Tibial nerve (tissue), 4 donors: Measurements from ENCODE around the gene SLX1A. TPM values are rescaled to one million over a fixed set of nuclear protein-coding genes. Genes with fewer than 3 reads are reported as not detected.
A peak's percentile ranks its signal among the peaks of the same experiment; 100 is the strongest.
"Not testable (repeated sequence)": the region's sequence is repeated elsewhere in the genome, so short reads cannot be mapped to it uniquely, and the experiment has no call there.

Source experiments
- DNase-seq, 2 donors: peaks; one replicate each; pipeline ENCODE4 v3.0.0-alpha.2; 2019; ENCODE audit warnings: low spot score in 2 of 2
- H3K27ac ChIP-seq, 4 donors: fragments of 200-600 bp; sonication (generic) in 3 of 4; one replicate each; pipeline ENCODE4 v1.5.1; 2017 to 2019; ENCODE audit warnings: mild to moderate bottlenecking in 1 of 4
- H3K27me3 ChIP-seq, 2 donors: fragments of 200-600 bp; sonication (generic) in 1 of 2; one replicate each; pipeline versions ENCODE4 v1.5.1 to v1.6.0; 2017 to 2019
- H3K36me3 ChIP-seq, 3 donors: fragments of 200-600 bp; sonication (generic); one replicate each; pipeline ENCODE4 v1.5.1; 2018 to 2019
- H3K4me1 ChIP-seq, 4 donors: fragments of 200-600 bp; sonication (generic) in 3 of 4; one replicate each; pipeline ENCODE4 v1.5.1; 2017 to 2019
- H3K4me3 ChIP-seq, 4 donors: fragments of 200-600 bp; sonication (generic) in 3 of 4; one replicate each; pipeline ENCODE4 v1.5.1; 2017 to 2019; ENCODE audit warnings: mild to moderate bottlenecking in 1 of 4, moderate library complexity in 1 of 4
- H3K9me3 ChIP-seq, 4 donors: fragments of 200-600 bp; sonication (generic) in 3 of 4; one replicate each; pipeline ENCODE4 v1.5.1; 2017 to 2019
- EP300 ChIP-seq, 2 donors: sonication (generic); formaldehyde crosslinking; IDR thresholded peaks; one replicate each; pipeline ENCODE4 v1.6.1; 2017; ENCODE audit warnings: antibody characterized with exemption in 2 of 2, mild to moderate bottlenecking in 1 of 2
- POLR2A ChIP-seq, 2 donors: fragments of 450-650 bp; IDR thresholded peaks; one replicate each; pipeline ENCODE4 v1.6.1; 2017; ENCODE audit warnings: antibody characterized with exemption in 2 of 2, mild to moderate bottlenecking in 2 of 2, moderate library complexity in 2 of 2
- WGBS, 2 donors: methylation state at CpG; one replicate each; pipeline ENCODE4 v1.1.5; 2018; 5-methylcytosine and 5-hydroxymethylcytosine counted together
- total RNA-seq, 4 donors: library from RNA; depleted of rRNA; stranded (reverse); fragments of >200 nt; gene quantifications; one replicate each; pipeline ENCODE4 v1.1.0, GENCODE V29; 2016
- TF ChIP-seq, protein P1 (sequence below), 5 experiments: fragments of 200-600 bp in 3 of 5; fragments of 450-650 bp in 2 of 5; sonication (generic) in 3 of 5; IDR thresholded peaks; one replicate each; pipeline ENCODE4 v1.5.1; 2016 to 2019; ENCODE audit warnings: antibody characterized with exemption in 5 of 5, mild to moderate bottlenecking in 3 of 5, moderate library complexity in 2 of 5

Gene SLX1A
- 10 to 100 TPM; 45.7 to 68.7 (median 52.8) TPM for total RNA-seq

DNA sequence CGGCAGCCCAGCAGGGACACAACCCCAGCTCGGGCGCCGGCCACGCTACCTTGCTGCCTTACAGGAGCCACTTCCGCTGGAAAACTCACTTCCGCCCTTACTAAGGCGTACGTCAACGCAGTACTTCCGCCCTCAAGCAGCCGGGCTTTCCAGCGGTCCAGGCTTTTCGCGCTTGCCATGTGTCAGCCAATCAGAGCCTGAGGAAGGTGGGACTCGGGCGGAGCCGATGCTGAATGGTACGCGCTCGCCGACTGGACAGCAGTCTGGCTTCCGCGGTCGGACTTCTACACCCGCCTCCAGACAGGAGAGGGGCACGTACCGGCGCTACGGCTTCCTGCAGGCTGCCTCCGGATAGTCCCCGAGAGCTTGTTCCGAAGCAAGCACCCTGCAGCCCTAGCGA is at the start of gene SLX1A, which contains the start of gene BOLA2B:
SLX1A (plus strand) TSS at position 261 of the 400 bp plus-strand sequence. CDS start 210 bp downstream, outside the sequence.
BOLA2B (minus strand) TSS at position 52 of the 400 bp plus-strand sequence. CDS start 71 bp downstream, outside the sequence.
- not testable (repeated sequence) for H3K9me3 ChIP-seq, H3K4me1 ChIP-seq, H3K36me3 ChIP-seq, H3K27me3 ChIP-seq, DNase-seq
- Histone ChIP-seq H3K4me3 (peak within 1 kb of the TSS in 3 of 4 donors; percentile 33 to 51 (median 47)), H3K27ac (peak within 1 kb of the TSS in 1 of 4 donors; percentile 72)
- no CpG with 5 or more reads among the region's 34 CpGs for WGBS, 2 donors

DNA sequence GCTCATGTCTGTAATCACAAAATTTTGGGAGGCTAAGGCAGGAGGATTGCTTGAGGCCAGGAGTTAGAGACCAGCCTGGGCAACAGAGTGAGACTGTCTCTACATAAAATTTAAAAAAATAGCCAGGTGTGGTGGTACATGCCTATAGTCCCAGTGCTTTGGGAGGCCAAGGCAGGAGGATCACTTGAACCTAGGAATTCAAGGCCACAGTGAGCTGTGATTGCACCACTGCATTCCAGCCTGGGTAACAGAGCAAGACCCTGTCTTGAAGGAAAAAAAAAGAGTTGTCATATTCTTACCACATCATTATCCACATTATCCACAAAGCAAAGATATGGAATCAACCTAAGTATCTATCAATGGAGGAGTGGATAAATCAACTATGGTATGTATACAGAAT is 49.7 kb upstream of the SLX1A start:
- Histone ChIP-seq H3K27ac (no peak overlapping the region), H3K4me3 (no peak overlapping the region), H3K4me1 (no peaks in the 10 kb centered on the region), H3K27me3 (no peaks in the 10 kb centered on the region), H3K9me3 (peaks cover 0 to 5% (median 0%) of the 10 kb centered on the region in 4 donors), H3K36me3 (no peaks in the 10 kb centered on the region)
- TF ChIP-seq EP300 (IDR thresholded peaks at IDR 0.05) (no peak), POLR2A (IDR thresholded peaks at IDR 0.05) (no peak)
- TF ChIP-seq, protein P1, sequence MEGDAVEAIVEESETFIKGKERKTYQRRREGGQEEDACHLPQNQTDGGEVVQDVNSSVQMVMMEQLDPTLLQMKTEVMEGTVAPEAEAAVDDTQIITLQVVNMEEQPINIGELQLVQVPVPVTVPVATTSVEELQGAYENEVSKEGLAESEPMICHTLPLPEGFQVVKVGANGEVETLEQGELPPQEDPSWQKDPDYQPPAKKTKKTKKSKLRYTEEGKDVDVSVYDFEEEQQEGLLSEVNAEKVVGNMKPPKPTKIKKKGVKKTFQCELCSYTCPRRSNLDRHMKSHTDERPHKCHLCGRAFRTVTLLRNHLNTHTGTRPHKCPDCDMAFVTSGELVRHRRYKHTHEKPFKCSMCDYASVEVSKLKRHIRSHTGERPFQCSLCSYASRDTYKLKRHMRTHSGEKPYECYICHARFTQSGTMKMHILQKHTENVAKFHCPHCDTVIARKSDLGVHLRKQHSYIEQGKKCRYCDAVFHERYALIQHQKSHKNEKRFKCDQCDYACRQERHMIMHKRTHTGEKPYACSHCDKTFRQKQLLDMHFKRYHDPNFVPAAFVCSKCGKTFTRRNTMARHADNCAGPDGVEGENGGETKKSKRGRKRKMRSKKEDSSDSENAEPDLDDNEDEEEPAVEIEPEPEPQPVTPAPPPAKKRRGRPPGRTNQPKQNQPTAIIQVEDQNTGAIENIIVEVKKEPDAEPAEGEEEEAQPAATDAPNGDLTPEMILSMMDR (IDR thresholded peaks at IDR 0.05) = no peak
- DNase-seq = no peak

DNA sequence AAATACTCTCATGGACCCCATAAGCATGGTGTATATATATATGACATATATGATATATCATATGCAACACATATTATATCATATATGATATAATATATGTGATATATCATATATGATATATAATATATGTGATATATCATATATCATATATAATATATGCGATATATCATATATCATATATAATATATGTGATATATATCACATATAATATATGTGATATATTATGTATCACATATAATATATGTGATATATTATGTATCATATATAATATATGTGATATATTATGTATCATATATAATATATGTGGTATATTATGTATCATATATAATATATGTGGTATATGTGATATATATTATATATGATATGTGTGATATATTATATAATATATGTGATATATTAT is 48.8 kb upstream of the SLX1A start:
- no peaks in the 10 kb centered on the region for H3K36me3 ChIP-seq
- no peak overlapping the region for H3K27ac ChIP-seq
- no peak for DNase-seq
- H3K27me3 ChIP-seq = no peaks in the 10 kb centered on the region
- WGBS, 2 donors = 39 to 72% methylated on average over 1 of the region's 1 CpG
- peaks cover 0 to 14% (median 2%) of the 10 kb centered on the region in 4 donors for H3K9me3 ChIP-seq
- no peak overlapping the region for H3K4me3 ChIP-seq
- TF ChIP-seq EP300 (IDR thresholded peaks at IDR 0.05) (no peak), POLR2A (IDR thresholded peaks at IDR 0.05) (no peak)
- TF ChIP-seq, protein P1 (IDR thresholded peaks at IDR 0.05) = no peak
- no peaks in the 10 kb centered on the region for H3K4me1 ChIP-seq

DNA sequence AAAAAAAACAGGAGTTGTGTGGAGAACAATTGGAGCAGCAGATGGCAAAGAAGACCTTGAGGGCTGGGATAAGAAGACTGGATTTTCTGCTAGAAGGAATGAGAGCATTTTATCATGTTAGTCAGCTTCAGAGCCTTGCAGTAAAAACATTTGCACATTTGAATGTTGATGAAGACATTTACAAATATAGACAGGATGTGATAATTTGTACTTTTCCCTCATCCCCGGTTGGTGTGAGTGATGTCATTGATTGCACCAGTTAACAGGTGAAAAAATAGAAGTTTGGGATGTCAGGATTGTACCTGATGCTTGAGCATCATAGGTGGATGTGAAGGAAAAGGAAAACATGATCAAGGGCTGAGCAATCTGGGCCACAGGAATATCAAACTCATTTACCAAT is 48.0 kb upstream of the SLX1A start:
- Histone ChIP-seq H3K27me3 (no peaks in the 10 kb centered on the region), H3K9me3 (peaks cover 0 to 14% (median 2%) of the 10 kb centered on the region in 4 donors), H3K36me3 (no peaks in the 10 kb centered on the region), H3K27ac (no peak overlapping the region), H3K4me3 (no peak overlapping the region), H3K4me1 (no peaks in the 10 kb centered on the region)
- 63 to 89% methylated on average over 1 of the region's 1 CpG for WGBS, 2 donors
- TF ChIP-seq POLR2A (IDR thresholded peaks at IDR 0.05) = no peak
- DNase-seq = no peak

DNA sequence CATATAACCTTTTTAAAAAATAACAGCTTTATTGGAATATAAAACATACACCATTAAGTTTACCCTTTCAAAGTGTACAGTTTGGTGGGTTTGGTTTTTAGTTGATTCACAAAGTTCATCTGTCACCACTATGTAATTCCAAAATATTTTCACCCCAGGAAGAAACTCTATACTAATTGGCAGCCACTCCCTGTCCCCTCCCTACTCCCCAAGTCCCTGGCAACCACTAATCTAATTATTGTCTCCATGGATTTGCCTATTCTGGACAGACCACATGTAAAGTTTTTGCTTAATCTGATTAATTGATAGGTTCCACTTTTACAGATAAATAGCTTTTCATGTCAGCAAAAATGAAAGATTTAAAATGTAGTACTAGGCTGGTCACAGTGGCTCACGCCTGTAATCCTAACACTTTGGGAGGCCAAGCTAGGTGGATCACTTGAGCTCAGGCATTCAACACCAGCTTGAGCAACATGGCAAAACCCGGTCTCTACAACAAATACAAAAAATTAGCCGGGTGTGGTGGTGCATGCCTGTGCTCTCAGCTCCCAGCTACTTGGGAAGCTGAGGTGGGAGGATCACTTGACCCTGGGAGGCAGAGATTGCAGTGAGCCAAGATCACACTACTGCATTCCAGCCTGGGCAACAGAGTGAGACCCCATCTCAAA is 45.7 kb upstream of the SLX1A start:
- no peak for DNase-seq
- 90 to 94% methylated on average over 3 of the region's 3 CpGs for WGBS, 2 donors
- TF ChIP-seq, protein P1 (IDR thresholded peaks at IDR 0.05) = no peak
- no peak for TF ChIP-seq EP300 (IDR thresholded peaks at IDR 0.05)
- Histone ChIP-seq H3K36me3 (no peaks in the 10 kb centered on the region), H3K27ac (no peak overlapping the region), H3K27me3 (no peaks in the 10 kb centered on the region), H3K4me3 (no peak overlapping the region), H3K9me3 (peaks cover 0 to 14% (median 2%) of the 10 kb centered on the region in 4 donors), H3K4me1 (no peaks in the 10 kb centered on the region)

DNA sequence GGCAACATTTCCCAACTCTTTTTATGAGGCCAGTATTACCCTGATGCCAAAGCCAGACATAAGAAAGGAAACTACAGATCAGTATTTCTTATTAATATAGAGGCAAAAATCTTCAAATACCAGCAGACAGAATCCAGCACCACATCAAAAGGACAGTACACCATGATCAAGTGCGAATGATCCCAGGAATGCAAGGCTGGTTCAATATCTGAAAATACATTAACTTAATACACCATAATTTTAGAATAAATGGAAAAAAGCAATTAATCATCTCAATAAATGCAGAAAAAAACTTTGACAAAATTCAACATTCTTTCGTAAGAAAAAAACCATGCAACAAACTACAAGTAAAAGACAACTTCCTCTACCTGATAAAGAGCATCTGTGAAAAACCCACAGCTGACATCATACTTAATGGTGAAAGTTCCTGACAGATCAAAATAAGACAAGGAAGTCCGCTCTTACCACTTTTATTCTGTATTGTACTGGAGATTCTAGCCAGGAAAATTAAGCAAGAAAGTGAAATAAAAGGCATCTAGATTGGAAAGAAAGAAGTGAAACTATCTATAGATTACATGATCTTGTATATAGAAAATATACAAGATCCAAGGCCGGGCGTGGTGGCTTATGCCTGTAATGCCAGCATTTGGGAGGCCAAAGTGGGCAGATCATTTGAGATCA is 44.3 kb upstream of the SLX1A start:
- no peak overlapping the region for H3K4me3 ChIP-seq
- WGBS, 2 donors = 77 to 81% methylated on average over 5 of the region's 5 CpGs
- no peak for DNase-seq

More for the DNA sequence above, 44.3 kb upstream of the SLX1A start:
- Histone ChIP-seq H3K4me1 (no peaks in the 10 kb centered on the region), H3K27ac (no peak overlapping the region), H3K9me3 (peaks cover 0 to 14% (median 2%) of the 10 kb centered on the region in 4 donors), H3K27me3 (no peaks in the 10 kb centered on the region), H3K36me3 (no peaks in the 10 kb centered on the region)
- TF ChIP-seq POLR2A (IDR thresholded peaks at IDR 0.05) (no peak), EP300 (IDR thresholded peaks at IDR 0.05) (no peak)
- TF ChIP-seq, protein P1 (IDR thresholded peaks at IDR 0.05) = no peak
